Hepatocyte (in vitro differentiated cells): Measurements from ENCODE around the gene RNFT2.

Experiments used
- EZH2 ChIP-seq: fragments of 200-600 bp; sonication (generic); IDR thresholded peaks from 2 replicates; pipeline ENCODE4 v1.6.1; 2016; ENCODE audit warnings: antibody characterized with exemption, mild to moderate bottlenecking, borderline replicate concordance
- EZH2phosphoT487 ChIP-seq: fragments of 200-600 bp; sonication (generic); IDR thresholded peaks from one replicate; pipeline ENCODE4 v1.6.1; 2018; ENCODE audit warnings: antibody characterized with exemption, mild to moderate bottlenecking, low read depth, moderate library complexity; ENCODE audit not compliant: unreplicated experiment, severe bottlenecking
- TF ChIP-seq, protein P1 (sequence below): fragments of 200-600 bp; sonication (generic); IDR thresholded peaks from 2 replicates; pipeline ENCODE4 v1.5.1; 2016; ENCODE audit warnings: antibody characterized with exemption, mild to moderate bottlenecking; ENCODE audit not compliant: poor library complexity

GRCh38 chr12:116897476-116897875, 159.4 kb downstream of the RNFT2 start:
- TF ChIP-seq, protein P1, sequence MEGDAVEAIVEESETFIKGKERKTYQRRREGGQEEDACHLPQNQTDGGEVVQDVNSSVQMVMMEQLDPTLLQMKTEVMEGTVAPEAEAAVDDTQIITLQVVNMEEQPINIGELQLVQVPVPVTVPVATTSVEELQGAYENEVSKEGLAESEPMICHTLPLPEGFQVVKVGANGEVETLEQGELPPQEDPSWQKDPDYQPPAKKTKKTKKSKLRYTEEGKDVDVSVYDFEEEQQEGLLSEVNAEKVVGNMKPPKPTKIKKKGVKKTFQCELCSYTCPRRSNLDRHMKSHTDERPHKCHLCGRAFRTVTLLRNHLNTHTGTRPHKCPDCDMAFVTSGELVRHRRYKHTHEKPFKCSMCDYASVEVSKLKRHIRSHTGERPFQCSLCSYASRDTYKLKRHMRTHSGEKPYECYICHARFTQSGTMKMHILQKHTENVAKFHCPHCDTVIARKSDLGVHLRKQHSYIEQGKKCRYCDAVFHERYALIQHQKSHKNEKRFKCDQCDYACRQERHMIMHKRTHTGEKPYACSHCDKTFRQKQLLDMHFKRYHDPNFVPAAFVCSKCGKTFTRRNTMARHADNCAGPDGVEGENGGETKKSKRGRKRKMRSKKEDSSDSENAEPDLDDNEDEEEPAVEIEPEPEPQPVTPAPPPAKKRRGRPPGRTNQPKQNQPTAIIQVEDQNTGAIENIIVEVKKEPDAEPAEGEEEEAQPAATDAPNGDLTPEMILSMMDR: no peak
- TF ChIP-seq EZH2phosphoT487: no peak
- TF ChIP-seq EZH2: no peak
